HG02678 (cell line): Measurements from ENCODE around the gene PFKFB1.
A peak's percentile ranks its signal among the peaks of the same experiment; 100 is the strongest.

Source experiments
- ATAC-seq: cut with Tn5 transposase; IDR thresholded peaks from one replicate; pipeline ENCODE4 v1.9.1; 2021; ENCODE audit warnings: mild to moderate bottlenecking, moderate library complexity; ENCODE audit not compliant: unreplicated experiment

PFKFB1 gene

DNA sequence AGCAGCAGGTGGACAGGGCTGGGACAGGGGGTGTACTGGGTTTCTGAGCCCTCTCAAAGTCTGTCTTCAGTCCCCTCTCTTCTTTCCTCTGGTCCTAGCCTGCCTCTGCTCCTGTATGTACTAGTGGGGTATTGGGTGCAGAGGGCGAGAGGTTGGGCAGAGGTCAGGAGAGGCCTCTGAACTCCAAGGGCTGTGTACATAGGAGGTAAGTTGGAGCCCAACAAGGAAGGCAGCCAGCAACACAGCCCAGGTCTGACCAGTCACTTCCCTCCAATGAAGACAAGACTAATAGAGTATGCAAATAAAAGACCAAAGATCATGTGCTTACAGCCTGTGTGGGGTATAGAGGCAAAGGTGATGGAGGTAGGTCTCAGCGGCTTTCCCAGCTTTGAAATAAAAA is at the start of gene PFKFB1:
Gene PFKFB1, minus strand, starts transcription at position 90 of the 400 bp plus-strand sequence. CDS start 181 bp downstream, outside the sequence.
- ATAC-seq = no peak

DNA sequence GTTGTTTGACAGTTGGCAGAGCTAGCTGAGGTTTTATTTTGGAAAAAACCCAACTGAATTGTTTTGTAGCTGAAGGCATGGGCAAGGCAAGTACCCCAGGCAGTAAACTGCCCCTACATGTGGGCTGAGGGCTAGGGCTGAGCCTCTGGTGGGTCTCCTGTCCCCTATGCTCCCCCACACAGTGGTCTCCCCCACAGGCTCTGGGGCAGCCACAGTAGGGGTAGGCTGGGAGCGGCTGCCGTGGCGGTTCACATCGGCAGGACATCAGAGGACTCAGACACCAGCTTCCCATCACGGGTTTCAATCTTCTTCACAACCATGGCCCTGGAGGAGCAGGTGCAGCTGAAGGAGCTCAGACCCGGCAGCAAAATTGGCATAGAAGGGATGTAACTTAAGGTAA is 47.5 kb upstream of the PFKFB1 start:
- no peak for ATAC-seq

DNA sequence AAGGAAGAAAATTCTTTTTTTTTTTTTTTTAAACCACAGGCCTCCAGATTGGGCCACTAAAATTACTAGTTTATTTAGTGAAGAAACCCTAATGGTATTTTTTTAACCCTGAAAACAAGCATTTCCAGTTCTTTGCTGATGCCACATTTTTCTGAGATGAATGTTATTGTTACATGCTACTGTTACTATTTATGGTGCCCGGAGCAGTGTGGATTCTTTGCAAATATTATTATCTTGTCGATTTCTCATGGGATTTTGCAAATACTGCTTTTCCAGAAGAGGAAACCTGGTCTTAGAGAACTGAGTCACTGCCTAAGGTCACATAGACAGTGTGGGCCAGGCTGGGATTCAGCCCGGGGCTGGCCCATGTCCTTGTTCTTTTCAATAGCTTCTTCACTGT is 45.5 kb upstream of the PFKFB1 start:
- ATAC-seq = no peak

DNA sequence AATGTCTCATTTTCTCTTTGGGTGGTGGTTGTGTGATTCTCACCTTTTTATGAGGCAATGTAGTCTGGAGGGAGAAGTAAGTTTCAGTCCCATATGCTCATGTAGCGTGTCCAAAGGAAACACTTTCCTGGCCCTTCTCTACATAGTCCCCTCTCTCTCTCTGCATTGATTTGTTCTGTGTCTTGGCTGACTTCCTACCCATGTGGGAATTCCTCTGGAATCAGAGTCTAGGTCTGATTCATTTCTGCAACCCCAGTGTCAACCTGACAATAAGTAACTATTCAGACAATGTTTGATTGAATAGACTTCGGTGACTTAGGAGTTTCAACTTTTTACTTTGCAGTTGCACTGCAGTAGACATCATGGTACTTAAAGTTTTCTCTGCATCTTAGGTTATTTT is 39.4 kb upstream of the PFKFB1 start:
- no peak for ATAC-seq

DNA sequence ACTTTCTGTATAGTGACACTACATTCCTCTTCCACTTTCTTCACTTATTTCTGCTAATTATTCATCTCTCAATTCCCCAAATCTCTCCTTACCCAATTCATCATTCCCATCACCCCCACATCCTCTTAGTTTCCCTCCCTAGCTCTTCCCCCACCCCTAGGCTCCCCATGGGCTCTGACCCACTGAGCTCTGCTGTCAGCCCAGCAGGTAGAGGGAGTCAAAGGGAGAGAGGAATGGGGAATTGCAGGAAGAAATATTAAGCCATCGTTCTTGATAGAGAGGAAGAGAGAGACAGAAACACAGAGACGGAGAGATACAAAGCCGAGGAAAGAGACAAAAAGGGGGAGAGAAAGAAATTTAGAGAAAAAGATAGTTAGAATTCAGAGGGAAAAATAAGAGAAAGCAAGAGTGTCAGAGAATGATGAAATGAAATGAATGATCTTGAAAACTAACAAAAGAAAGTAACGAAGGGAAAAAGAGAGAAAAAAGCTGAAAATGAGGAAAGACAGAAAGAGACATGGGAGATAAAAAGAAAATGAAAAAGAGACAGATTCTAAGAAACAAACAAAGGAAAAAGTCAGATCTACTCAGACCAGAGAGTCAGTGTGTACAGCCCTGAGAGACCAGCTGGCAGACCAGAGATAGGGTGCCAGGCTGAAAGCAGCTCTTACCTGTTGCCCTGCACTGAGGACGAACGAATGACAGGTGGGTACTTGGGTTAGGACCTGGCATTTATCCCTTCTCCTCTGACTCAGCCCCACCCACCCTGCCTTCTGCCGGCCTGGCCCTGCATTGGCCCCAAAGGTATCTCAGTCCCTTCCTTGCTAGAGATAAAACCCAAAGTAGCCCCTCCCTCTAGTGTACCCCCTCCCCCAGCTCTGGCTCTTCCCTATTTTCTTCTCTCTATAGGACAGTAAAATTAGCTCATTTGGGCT is 36.5 kb upstream of the PFKFB1 start, which contains the start of gene ALAS2:
Gene ALAS2, minus strand, starts transcription at position 707 of the 935 bp plus-strand sequence. CDS start 4,977 bp downstream, outside the sequence.
- no peak for ATAC-seq

DNA sequence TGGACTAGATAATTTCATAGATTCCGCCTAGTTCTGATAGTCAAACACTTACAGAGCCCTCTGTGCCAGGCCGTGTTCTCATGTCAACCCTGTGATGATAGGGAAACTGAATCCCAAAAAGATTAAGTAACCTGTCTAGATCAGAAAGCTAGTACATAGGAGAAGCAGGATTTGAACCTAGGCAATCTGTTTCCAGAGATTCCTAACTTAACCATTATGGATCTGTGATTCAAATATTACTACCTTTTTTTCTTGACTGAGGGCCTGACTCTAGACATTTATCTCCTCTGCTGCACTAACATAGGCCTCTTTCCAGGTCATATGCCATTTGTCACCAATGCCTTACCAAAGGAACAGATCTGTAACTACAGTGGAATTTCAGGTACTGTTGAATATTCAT is 35.3 kb upstream of the PFKFB1 start:
- no peak for ATAC-seq

DNA sequence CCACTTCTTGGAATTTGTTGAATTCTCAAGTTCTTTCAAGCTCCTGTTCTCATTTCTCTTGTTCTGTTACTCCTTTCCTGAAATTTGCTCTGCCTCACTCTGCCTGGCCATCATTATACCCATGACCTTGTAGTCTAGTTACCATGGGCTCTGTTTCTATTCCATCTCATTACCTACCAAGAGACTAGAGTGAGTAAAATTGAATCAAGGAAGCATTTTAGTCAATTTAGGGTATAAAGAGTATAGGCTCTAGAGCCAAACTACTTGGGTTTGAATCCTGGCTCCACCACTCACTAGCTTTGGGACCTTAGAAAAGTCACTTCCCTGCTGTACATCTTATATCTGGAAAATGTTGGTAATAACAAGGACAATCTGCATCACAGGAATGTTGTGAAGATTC is 34.6 kb upstream of the PFKFB1 start:
- no peak for ATAC-seq

DNA sequence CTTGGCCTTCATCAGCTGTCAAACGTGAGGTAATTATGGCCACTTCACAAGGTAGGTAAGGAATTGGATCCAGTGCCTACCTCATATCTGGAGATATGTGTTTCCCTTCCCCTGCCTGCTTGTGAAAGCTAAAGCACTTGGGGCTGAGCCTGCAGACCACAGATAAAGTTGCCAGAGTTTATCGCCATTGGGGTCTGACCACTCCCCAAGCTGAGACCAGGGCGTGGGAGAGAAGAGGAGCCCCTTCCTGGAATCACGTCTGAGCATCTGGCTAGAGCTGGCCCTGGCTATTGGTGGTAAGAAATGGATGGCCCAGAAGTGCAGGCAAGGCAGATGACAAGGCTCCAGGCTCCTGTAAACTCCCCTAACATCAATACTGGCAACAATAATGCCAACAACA is 34.1 kb upstream of the PFKFB1 start:
- no peak for ATAC-seq

DNA sequence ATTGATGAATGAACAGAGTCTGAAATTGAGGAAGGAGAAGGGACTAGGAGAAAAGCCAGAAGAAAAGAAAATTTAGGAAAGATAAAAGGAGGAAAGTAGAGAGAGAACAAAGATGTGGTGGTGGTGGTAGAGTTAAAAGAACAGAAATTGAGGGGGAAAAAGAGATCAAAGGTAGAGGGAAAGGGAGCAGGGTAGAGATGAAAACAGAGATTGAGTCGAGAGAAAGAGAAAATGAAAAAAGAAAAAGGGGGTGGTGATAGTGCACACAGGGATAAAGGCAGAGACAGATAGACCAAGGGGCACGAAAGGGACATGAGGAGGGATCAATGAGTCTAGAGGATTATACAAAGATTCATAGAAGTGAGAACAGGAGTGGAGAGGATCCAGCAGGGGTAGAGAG is 32.9 kb upstream of the PFKFB1 start:
- ATAC-seq = no peak

DNA sequence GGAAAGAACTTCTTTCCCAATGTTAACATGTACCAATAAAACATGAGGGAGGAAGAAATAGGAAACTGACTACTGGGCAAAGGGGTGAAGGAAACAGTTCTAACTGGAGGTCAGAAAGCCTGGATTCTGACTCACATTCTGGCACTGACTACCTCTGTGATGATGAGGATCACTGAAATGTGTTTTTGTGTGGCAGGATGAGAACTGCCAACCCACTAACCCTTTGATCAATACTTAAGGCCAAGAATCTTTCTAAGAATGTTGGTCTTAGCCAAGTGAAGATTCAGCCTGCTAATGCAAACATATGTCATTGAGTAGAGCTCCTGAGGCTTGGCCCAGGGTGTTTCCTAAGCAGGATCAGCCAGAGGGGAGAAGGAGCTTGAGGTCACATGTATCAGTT is 32.2 kb upstream of the PFKFB1 start:
- no peak for ATAC-seq

DNA sequence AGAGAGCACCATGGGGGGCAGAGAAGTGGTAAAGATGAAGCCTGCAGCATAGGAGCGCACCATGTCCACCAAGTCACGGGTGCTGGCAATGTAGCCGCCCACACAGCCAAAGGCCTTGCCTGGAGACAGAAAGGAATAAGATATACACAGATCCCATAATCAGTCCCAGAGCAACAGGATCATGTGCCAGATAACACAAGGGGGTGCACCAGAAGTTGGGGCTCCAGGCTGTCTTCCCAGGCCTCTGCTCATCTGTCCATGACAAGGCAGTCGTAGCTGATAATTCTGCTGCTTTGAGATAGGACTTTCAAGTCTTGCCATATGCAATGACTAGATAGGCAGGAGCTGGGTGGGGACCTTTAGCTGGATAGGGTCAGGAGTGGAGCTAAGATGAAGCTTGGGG is 20.9 kb upstream of the PFKFB1 start:
- no peak for ATAC-seq

DNA sequence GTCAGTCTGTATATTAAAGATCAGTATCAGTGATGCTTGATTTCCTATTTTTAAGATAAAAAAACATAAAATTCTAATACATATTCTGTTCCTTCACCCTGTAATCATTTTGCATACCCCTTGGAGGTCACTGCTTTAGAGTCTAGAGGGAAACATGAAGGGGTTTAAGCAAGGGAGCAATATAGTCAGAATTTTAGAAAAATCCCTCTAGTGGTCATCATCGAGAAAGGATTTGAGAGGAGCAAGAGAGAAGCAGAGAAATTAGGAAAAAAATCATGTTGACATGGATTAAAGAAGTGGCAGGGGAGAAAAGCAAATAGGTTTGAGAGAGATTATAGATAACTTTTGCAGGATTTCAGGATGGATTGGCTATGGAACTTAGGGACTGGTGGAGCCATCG is 17.3 kb upstream of the PFKFB1 start:
- no peak for ATAC-seq

DNA sequence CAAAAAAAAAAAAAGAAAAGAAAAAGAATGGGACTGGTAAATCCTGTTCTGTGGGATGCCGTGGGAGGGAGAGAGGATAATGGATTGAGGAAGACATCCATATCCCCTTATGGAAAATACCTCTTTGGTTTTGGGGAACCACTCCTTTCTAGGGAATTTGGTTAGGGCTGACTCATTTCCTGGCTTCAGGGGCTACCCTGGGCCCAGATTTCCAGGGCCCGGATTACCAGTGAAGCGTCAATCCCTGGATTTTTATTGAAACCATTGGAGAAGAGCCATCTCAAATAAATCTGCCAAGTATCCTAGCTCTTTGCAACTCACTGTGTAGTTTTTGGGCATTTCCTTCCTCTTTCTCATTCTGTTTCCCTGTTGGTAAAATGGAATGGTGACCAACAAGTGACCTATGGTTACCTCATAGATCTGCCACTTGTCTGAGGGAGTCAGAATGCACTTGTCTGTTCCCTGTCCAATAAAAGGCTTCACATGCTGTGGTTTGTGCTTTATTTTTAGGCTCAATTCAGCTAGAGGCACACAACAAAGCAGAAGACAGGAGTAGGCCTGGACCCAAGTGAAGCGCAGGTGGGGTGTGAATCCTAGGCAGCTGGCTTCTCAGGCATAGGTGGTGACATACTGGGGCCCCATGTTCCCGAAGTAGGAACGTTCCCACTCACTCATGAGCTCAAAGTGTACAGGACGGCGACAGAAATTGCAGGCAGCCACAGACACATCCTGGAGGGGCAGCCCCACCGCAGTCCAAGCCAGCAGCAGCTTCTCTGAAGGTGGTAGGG is 14.8 kb upstream of the PFKFB1 start:
- ATAC-seq = peak; percentile 42

DNA sequence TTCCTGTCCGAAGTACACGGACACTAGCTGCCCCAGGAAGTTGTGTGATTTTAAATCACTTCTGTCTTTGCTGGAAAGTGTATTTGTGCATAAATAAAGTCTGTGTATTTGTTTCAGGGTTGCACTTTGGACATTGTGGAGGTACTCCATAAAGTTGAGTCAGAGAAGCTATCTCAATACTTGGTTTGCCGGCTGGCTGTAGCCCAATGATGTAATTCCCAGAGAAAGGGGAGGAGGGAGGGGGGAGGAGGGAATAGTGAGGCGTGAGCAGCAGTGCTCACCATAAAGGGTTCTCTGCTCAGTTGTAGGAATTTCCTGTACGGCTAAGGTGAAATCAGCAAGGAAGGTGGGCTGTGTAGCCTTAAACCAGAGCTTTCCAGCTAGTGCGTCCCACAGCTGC is 13.7 kb upstream of the PFKFB1 start:
- ATAC-seq = no peak

DNA sequence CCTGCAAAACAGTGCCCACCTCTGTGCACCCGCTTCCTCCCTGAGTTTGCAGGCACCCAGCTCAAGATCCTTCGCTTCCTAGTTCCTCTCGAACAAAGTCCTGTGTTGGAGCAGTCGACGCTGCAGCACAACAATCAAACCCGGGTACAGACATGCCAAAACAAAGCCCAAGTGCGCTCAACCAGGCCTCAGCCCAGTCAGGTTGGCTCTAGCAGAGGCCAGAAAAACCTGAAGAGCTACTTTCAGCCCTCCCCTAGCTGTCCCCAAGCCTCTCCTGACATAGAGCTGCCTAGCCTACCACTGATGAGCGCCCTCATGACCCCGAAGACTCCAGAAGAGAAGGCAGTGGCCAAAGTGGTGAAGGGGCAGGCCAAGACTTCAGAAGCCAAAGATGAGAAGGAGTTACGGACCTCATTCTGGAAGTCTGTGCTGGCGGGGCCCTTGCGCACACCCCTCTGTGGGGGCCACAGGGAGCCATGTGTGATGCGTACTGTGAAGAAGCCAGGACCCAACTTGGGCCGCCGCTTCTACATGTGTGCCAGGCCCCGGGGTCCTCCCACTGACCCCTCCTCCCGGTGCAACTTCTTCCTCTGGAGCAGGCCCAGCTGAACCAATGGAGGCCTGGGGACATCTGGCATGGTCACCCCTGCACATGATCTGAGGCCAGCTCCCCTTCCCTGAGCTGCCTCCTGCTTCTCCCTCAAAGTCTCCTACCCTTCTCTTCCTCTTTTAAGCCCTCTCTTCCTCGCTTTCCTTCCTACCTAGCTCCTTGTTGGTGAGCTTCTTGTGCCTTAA is 13.0 kb upstream of the PFKFB1 start:
- no peak for ATAC-seq

DNA sequence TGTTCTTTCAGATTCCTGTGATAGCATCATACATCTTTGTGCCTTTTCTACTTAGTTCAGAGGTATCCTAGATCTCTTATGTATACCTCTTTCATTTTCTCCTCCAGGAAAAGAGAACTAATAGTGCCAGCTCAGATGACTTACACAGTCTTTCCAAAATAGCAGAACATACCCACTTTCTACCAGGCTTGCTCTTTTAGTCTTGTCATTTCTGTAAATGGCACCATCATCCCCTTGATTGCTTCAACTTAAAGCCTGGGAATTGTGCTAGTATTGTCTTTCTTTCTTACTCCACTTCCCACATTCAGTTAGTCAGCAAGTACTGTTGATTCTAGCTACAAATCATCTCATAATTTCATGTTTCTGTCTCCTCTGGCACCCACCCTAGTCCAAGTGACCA is 11.3 kb upstream of the PFKFB1 start:
- ATAC-seq = no peak

DNA sequence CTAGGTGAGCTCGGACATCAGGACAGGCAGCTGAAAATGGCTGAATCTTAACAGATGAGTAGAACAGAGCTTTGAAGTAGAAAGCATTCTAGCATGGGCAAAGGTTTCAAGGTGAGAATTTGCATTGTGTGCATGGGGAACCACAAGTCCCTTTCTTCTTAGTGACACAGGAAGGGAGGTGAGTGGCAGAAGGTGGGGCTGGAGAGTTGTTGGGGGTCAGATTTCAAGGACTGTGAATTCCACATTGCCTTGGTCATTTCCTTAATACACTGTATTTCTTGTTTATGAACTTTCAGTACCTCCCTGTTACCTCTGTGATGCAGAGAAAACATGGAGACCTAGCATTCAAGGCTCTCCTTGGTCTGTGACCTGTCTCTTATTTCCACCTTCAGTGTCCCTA is 10.2 kb upstream of the PFKFB1 start:
- no peak for ATAC-seq

DNA sequence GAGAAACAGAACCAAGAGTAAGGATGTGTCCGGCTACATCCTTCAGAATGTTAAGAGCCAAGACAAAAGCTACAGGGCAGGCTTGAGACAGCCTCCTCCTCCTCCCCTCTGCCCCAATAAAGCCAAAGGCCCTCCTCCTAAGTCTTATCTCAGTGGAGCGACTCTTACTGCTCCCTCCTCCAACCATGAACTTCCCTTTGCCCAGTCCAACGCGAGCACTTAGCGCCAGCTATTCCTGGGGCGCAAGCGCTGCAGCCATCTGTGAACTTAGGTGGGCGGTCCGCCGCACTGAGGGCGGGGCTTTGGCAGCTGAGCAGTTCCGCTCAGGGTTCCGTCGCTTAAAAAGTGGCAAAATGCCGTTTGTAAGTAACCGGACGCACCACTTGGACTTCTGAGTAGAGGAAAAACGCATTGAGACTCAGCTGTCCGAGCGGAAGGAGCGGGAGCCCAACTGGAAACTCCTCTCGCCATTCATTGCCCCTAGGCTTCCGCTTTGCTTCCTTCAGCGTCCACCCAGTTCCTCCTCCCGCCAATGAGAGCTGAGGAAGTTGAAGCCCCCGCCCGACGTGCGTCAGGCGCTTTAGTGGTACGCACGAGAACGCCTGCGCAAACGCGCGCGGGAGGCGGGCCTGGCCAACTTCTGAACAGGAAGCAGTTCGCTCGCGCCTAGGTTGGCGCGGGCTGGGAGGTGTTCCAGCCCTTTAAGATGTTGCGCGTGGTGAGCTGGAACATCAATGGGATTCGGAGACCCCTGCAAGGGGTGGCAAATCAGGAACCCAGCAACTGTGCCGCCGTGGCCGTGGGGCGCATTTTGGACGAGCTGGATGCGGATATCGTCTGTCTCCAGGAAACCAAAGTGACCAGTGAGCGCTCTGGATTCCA is 6.0 kb upstream of the PFKFB1 start, which contains the start of gene APEX2:
Gene APEX2, plus strand, starts transcription at position 647 of the 882 bp plus-strand sequence. Its CDS starts 60 bp downstream, at position 707.
- ATAC-seq = peak; percentile 95

DNA sequence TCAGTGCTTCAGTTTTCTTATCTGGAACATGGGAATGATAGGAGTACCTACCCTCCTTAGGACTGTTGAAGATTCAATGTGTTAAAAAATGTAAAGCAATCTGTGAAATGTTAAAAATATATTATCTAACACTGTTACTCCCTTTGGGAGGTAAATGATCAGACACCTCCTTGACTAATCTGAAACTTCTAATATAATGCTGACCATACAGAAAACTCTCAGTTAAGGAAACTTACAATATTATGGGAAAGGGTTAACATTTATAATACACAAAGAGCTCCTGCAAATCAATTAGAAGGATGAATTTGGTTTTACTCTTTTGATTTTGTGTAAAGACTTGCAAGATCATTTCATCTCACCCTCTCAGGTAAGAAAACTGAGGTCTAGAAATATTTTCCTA is 1.6 kb upstream of the PFKFB1 start:
- no peak for ATAC-seq
